GM18519 (cell line): ENCODE results near the gene PRDM11.
"Not testable (repeated sequence)": the region's sequence is repeated elsewhere in the genome, so short reads cannot be mapped to it uniquely, and the experiment has no call there.

Source experiments
- ATAC-seq: cut with Tn5 transposase; IDR thresholded peaks from one replicate; pipeline ENCODE4 v1.9.1; 2021; ENCODE audit warnings: mild to moderate bottlenecking, moderate library complexity; ENCODE audit not compliant: unreplicated experiment, low FRiP score

Gene PRDM11

DNA sequence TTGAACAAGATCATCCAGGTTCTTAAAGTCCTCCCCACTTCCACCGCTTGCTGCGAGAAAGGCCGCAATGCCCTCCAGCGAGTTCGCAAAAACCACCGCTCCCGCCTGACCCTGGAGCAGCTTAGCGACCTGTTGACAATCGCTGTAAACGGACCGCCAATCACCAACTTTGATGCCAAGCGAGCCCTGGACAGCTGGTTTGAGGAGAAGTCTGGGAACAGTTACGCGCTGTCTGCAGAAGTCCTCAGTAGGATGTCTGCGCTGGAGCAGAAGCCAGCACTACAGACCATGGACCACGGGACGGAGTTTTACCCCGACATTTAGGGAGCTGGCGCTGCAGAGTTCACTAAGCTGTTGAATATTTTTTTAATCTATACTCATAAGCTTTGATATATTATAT, 81.4 kb downstream of the PRDM11 start:
- no peak for ATAC-seq

- ATAC-seq, result no peak
Measured at GRCh38 chr11:45229401-45230020, 83.1 kb downstream of the PRDM11 start.

DNA sequence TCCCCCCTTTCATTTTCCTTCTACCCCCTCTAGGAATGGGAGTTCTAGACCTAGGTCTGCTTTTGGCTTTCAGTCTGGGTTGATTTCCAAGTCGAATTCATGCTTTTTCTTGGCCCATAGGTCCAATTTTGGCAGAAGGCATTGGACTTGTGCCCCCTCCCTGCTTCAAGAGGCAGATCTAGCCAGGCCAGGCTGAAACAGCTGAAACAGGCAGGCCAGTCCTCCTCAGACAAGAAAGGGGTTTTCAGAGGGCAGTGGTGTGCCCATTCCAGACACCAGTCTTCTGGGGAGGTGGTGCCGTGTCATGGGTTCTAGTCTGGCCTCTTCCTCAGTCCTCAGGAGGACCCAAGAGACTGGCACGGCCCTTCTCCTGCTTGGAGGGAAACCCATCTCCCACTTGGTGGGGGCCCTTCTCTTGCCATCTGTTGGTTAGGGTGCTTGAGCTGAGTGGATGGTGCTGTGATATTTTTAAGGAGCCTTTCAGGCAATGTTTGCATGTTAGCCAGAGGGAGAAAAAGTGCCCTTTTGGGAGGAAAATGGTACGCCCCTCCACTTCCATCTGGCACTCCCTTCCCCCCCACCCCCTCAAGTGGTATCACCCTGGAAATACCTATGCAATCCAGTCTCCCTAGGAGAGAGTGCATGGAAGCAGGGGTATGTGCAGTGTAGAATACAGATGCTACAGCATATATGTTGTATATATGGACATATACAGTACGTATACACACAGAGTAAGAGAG, 86.1 kb downstream of the PRDM11 start:
- no peak for ATAC-seq

- ATAC-seq, result no peak
Measured at GRCh38 chr11:45233121-45233803, 86.8 kb downstream of the PRDM11 start.

- ATAC-seq, result no peak
Measured at GRCh38 chr11:45233804-45234170, 87.3 kb downstream of the PRDM11 start.

DNA sequence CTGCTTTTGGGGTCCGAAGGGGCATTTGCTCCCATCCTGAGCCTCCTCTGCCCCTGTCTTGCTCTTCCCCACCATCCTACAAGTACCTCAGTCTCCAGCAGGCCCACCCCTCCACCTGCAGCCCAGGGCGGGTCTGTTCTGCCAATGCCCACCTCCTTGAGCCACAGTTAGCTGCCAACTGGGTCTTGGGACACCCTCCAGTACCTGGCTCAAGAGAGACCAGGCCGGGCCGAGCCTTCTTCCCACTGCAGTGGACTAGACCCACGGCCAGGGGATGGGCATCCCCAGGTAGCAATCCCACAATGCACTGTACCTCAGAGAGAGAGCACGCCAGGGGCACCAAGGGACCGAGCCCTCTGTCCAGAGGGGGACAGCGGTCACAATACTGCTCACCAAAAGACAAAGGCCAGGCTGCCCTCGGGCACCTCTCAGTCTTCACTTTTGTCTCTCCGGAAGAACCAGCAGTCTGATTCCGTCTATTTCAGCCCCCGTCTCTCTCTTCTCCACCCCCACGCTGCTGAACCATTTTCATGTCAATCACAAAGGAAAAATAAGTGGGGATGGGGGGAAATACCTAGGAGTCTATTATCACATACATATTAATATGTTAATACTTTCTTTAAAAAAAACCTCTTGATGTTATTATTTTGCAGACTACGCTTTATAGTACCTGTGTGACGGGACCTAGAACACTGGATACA, 88.0 kb downstream of the PRDM11 start:
- ATAC-seq, result no peak

DNA sequence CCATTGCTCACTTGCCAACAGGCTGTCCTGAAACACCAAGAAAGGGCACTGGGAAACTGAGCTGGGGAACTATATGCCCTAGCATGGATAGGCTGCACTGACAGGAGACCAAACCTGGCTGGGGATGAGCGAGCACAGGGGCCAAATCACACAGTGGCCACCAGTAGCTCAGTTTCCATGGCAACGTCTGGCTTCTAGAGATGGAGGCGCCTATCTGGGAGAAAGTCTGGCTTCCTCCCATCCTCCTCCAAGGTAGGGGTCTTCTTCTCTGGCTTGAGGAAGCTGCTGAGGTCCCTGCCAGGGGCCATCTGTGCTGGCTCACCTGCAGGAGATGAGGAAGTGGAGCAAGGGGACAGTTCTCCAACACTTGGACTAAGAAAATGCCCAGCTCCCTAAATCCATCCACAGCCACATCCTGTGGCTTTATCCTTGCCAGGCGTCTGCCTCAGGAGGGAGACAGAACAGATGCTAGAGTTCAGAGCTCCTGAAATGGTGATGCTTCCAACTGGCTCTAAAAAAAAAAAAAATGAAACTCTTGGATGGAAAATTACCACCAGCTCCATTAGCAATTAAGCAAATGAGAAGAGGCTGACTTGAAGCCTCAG, 91.4 kb downstream of the PRDM11 start:
- no peak for ATAC-seq

GRCh38 chr11:45238724-45239123, 92.3 kb downstream of the PRDM11 start:
- ATAC-seq, result no peak

DNA sequence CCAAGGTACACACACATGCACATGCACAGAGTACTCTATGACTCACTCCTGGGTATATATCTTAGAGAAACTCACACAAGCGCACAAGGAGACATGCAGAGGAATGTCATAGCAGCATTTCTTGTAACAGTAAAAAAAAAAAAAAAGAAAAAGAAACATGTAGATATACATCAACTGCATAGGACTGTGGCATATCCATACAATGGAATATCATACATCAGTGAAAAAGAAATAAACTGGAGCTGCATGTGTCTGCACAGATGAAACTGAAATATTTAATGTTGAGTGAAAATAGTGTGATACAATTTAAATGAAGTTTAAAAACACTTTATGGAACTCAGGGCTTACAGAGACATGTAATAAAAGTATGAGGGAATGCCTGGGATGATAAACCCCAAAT, 93.3 kb downstream of the PRDM11 start:
- no peak for ATAC-seq

GRCh38 chr11:45243967-45244366, 97.5 kb downstream of the PRDM11 start:
- no peak for ATAC-seq

DNA sequence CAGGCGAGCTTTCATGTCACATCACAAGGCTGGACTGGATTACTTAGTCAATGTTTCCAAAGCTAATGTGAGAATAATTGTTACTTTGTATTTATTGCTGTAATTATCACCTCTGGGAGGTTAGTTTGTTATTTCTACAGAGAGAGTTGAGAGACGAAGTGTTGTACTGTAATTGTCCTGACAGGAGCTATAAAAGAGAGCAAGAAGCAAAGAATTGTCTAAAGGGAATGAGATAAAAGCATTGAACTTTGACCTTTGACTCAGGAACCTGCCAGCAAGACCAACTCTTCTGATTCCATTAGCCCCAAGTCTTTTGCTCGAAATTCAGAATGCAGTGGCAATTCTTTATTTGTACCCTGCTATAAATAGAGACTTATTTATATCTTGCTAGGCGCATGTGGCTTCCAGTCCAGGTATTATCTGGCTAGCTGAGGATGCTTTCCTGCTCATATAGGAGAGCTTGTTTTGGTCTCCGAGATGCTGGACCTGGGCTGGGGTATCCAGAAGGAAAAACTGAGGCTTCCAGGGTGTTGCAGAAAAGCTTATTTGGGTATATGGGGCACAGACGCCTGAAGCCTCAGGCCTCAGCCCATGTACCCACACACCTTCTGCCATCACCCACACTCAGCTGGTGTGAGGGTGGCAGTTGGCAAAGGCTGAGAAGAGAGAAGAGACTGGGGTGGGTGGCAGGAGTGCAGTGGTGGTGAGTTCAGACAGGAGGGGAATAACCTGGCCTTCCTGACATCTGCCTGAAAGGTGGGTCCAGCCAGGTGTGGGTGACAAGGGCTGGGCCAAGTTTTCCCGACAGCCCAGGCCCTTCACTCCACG, 99.0 kb downstream of the PRDM11 start:
- no peak for ATAC-seq

DNA sequence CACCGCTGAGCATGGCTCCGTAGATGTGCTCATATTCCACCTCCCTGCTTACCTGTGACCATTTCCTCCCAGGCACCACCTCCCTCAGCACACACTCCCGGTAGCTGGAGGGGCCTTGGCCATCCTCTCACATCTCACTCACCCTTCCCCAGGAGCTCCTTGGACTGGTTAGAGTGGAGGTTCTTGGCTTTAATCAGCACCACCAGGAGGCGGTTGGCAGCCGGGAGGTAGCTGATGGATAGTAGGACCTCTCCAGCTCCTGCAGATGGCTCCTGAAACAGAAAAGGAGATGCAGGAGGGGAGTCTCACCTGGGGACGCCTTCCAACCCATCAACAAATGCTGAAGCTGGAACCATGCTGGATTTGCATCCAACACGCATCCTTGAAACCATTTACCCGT, 99.8 kb downstream of the PRDM11 start:
- ATAC-seq, result no peak

DNA sequence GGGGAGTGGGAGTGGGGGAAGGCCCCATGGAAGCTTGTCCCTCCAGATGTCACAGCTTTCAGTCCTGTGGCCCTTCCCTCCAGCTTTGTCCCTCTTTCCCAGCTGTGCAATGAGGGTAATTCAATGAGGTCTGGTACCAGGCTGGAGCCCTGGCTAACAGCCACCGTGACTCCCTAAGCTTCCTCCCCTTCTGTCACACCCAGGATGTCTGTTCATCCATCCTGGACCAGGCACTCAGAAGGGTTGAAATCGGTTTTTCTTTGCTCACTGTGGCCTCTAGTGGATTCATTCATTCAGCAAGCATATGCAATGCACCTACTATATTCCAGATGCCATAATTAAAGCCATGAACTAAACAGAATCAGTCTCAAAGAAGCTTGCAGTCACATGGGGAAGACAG, 101.0 kb downstream of the PRDM11 start:
- no peak for ATAC-seq

- no peak for ATAC-seq
Measured at GRCh38 chr11:45248501-45249011, 102.1 kb downstream of the PRDM11 start.

- not testable (repeated sequence) for ATAC-seq
Measured at GRCh38 chr11:45249372-45249771, 102.9 kb downstream of the PRDM11 start.

DNA sequence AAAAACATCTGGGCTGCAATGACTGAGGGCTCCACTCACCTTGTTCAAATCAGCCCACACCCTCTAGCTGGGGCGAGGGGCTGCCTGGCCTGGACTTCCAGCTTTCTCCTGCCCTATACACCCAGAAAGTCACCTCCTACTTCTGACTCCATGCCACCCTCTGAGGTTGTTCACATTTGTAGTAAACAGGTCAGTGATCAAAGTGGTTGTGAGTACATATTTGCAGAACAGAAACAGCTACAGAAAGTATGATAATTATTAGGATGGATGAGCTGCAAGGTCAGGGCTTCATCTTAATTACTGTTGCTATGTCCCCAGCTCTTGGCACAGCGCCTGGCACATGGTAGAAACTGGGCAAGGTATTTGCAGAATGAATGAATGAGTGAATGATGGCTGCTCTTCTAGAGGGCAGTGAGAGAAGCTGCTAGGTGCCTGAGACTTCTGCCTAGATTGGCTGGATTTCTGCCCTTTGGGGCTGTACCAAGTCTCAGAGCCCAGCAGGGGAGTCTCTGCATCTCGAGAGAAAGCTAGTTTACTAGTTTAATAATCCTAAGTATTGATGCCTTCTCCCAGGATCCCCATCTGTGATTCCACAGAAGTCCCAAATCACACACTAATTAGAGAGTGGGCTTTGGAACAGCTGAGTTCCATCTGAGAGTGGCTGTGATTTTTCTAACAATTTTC, 103.7 kb downstream of the PRDM11 start:
- ATAC-seq, result no peak

DNA sequence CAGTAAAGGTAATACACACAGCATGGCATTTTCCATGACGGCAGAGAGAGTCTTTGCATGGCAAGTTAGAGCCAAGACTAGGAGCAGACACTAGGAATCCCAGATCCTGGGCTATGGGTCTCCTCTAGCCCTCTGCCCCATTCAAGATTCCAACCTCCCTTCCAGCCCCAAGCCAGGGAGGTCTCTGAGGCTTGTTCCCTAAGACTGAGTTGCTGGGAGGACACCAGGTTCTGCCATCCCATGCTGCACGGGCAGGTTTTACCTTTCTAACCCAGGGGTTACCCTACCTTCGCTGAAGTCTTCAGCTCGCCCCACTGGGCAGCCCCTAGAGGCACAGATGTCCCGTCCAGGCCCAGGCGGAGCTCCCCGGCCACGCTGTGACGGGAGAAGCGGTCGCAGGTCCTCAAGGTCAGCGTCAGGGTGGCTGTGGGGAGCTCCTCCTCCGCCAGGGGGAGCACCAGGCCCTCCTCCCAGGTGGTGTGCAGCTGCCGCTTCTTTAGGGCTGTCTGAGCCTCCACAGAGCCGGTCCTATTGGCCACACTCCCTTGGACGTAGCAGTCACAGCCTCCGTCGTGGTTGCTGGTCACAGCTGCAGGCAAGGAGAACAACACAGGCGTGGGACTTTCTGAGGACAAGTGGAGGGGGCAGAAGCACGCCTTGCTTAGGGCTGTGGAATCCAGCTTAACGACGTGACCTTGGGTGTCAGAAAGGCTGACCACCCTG, 105.9 kb downstream of the PRDM11 start:
- ATAC-seq, result no peak

GRCh38 chr11:45252877-45253276, 106.4 kb downstream of the PRDM11 start:
- no peak for ATAC-seq

DNA sequence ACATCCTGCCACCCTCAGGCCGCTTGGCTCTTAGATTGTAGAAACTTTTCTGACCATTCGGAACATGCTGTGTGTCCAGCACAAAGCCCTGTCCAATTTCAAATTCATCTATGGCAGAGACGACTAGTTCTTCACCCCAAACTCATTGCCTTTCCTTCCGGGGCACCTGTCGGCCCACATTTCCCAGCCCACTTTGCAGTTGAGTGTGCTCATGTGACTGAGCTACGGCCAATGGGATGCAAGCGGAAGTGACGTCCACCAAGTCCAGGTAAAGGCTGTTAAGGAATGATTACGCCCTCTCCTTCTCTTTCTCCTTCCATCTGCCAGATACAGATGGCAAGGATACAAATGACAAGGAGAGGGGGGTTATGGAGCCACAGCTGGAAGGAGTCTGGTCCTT, 107.2 kb downstream of the PRDM11 start:
- ATAC-seq, result no peak
